ENCODE measurements around the gene SH2D3C.

DNA sequence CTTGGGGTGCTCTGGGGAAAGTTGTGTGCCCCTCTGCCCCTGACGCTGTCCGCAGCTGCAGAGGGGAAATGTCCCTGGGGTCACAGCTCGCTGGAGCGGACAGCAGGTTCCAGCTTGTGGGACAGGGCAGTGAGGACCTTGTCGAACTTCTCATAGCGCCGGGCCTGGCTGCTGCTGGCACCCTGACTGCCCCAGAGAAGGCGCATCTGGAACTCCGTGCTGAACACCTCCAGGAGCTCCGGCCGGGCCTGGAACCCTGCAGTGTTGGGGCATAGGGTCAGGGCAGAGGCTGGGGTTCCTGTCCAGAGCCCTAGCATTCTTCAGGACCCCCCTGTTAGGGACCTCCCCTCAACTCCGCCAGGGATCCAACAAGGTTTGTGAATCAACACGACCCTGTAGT is 39.8 kb downstream of the SH2D3C start:
- TF ChIP-seq CTCF (conservative IDR thresholded peaks at IDR 0.05 in 1 of 2, IDR thresholded peaks at IDR 0.05 in 1 of 2; ENCODE audit: extremely low read depth in 1 of 2, insufficient read depth in 1 of 2, low read depth in 1 of 2, low read length in 2 of 2) (no peak), EZH2 (IDR thresholded peaks at IDR 0.05; ENCODE audit: borderline replicate concordance, low read length) (no peak)

Data from mammary epithelial cell (primary cell).